Stomach smooth muscle (tissue), 2 donors: ENCODE measurements around the gene PNMA1.

ENCODE experiments used
- H3K27ac ChIP-seq: one replicate; pipeline ENCODE4 v1.7.0; 2013; ENCODE audit warnings: mild to moderate bottlenecking, low read length, inconsistent platforms
- H3K27me3 ChIP-seq, 2 donors: one replicate each; pipeline ENCODE4 v1.7.0; 2013; ENCODE audit warnings: low read length in 2 of 2; ENCODE audit not compliant: insufficient read depth in 2 of 2, control insufficient read depth in 1 of 2
- H3K36me3 ChIP-seq, 2 donors: one replicate each; pipeline ENCODE4 v1.7.0; 2013; ENCODE audit warnings: low read length in 2 of 2; ENCODE audit not compliant: control insufficient read depth in 2 of 2, insufficient read depth in 2 of 2
- H3K4me1 ChIP-seq: one replicate; pipeline ENCODE4 v1.7.0; 2013; ENCODE audit warnings: low read length; ENCODE audit not compliant: control insufficient read depth, insufficient read depth
- H3K4me3 ChIP-seq, 2 donors: one replicate each; pipeline ENCODE4 v1.7.0; 2013; ENCODE audit warnings: low read length in 2 of 2
- H3K9ac ChIP-seq, 2 donors: one replicate each; pipeline ENCODE4 v1.7.0; 2013; ENCODE audit warnings: low read length in 2 of 2, mild to moderate bottlenecking in 1 of 2
- H3K9me3 ChIP-seq, 2 donors: one replicate each; pipeline ENCODE4 v1.7.0; 2013; ENCODE audit warnings: low read length in 2 of 2; ENCODE audit not compliant: control insufficient read depth in 2 of 2
- donor health status: healthy.
- donor health status: Pancreatic carcinoma.

PNMA1 gene

GRCh38 chr14:73694083-73694482 lies 20.1 kb downstream of the PNMA1 start:
- Histone ChIP-seq H3K27me3 (no peaks in the 10 kb centered on the region), H3K36me3 (peaks cover 3 to 7% of the 10 kb centered on the region in 2 donors), H3K9ac (no peak overlapping the region), H3K27ac (no peak overlapping the region), H3K4me3 (no peak overlapping the region), H3K4me1 (no peaks in the 10 kb centered on the region), H3K9me3 (no peaks in the 10 kb centered on the region)

GRCh38 chr14:73686901-73687300 lies 27.3 kb downstream of the PNMA1 start:
- H3K9ac ChIP-seq: no peak overlapping the region
- H3K4me3 ChIP-seq: no peak overlapping the region
- no peaks in the 10 kb centered on the region for H3K9me3 ChIP-seq

GRCh38 chr14:73685328-73685727 lies 28.9 kb downstream of the PNMA1 start:
- no peaks in the 10 kb centered on the region for H3K27me3 ChIP-seq

More at GRCh38 chr14:73686901-73687300, 27.3 kb downstream of the PNMA1 start:
- H3K27ac ChIP-seq: no peak overlapping the region
- no peaks in the 10 kb centered on the region for H3K27me3 ChIP-seq
- H3K4me1 ChIP-seq: no peaks in the 10 kb centered on the region
- peaks cover 3 to 4% of the 10 kb centered on the region in 2 donors for H3K36me3 ChIP-seq

GRCh38 chr14:73684627-73685026 lies 29.6 kb downstream of the PNMA1 start:
- H3K9ac ChIP-seq: no peak overlapping the region

More at GRCh38 chr14:73685328-73685727, 28.9 kb downstream of the PNMA1 start:
- Histone ChIP-seq H3K4me3 (no peak overlapping the region), H3K4me1 (no peaks in the 10 kb centered on the region), H3K27ac (no peak overlapping the region), H3K36me3 (peaks cover 3 to 4% of the 10 kb centered on the region in 2 donors), H3K9ac (no peak overlapping the region), H3K9me3 (no peaks in the 10 kb centered on the region)

GRCh38 chr14:73680821-73681220 lies 33.4 kb downstream of the PNMA1 start:
- no peaks in the 10 kb centered on the region for H3K9me3 ChIP-seq
- no peak overlapping the region for H3K27ac ChIP-seq
- H3K4me1 ChIP-seq: no peaks in the 10 kb centered on the region
- no peaks in the 10 kb centered on the region for H3K27me3 ChIP-seq
- no peak overlapping the region for H3K4me3 ChIP-seq
- no peak overlapping the region for H3K9ac ChIP-seq
- no peaks in the 10 kb centered on the region for H3K36me3 ChIP-seq

More at GRCh38 chr14:73684627-73685026, 29.6 kb downstream of the PNMA1 start:
- no peaks in the 10 kb centered on the region for H3K27me3 ChIP-seq
- H3K36me3 ChIP-seq: peaks cover 3 to 4% of the 10 kb centered on the region in 2 donors
- no peaks in the 10 kb centered on the region for H3K4me1 ChIP-seq
- no peaks in the 10 kb centered on the region for H3K9me3 ChIP-seq
- no peak overlapping the region for H3K27ac ChIP-seq
- H3K4me3 ChIP-seq: no peak overlapping the region

- Histone ChIP-seq H3K9me3 (no peaks in the 10 kb centered on the region), H3K4me1 (no peaks in the 10 kb centered on the region), H3K4me3 (no peak overlapping the region), H3K9ac (no peak overlapping the region), H3K27me3 (no peaks in the 10 kb centered on the region), H3K27ac (no peak overlapping the region), H3K36me3 (no peaks in the 10 kb centered on the region)
These were observed 35.5 kb downstream of the PNMA1 start for GRCh38 chr14:73678698-73679097.

GRCh38 chr14:73674986-73675385 lies 39.2 kb downstream of the PNMA1 start:
- no peaks in the 10 kb centered on the region for H3K27me3 ChIP-seq
- H3K36me3 ChIP-seq: peaks cover 0 to 5% of the 10 kb centered on the region in 2 donors
- no peak overlapping the region for H3K9ac ChIP-seq
- H3K4me3 ChIP-seq: no peak overlapping the region
- no peaks in the 10 kb centered on the region for H3K9me3 ChIP-seq
- H3K4me1 ChIP-seq: no peaks in the 10 kb centered on the region
- no peak overlapping the region for H3K27ac ChIP-seq

- Histone ChIP-seq H3K4me1 (no peaks in the 10 kb centered on the region), H3K27me3 (no peaks in the 10 kb centered on the region), H3K4me3 (no peak overlapping the region), H3K9me3 (no peaks in the 10 kb centered on the region), H3K27ac (no peak overlapping the region), H3K9ac (no peak overlapping the region), H3K36me3 (peaks cover 2 to 5% of the 10 kb centered on the region in 2 donors)
These were observed 46.3 kb downstream of the PNMA1 start for GRCh38 chr14:73667854-73668253.

- no peaks in the 10 kb centered on the region for H3K9me3 ChIP-seq
- peaks cover 4 to 6% of the 10 kb centered on the region in 2 donors for H3K36me3 ChIP-seq
- H3K27ac ChIP-seq: no peak overlapping the region
- H3K4me1 ChIP-seq: no peaks in the 10 kb centered on the region
- no peak overlapping the region for H3K9ac ChIP-seq
- no peaks in the 10 kb centered on the region for H3K27me3 ChIP-seq
- no peak overlapping the region for H3K4me3 ChIP-seq
These were observed 47.6 kb downstream of the PNMA1 start for GRCh38 chr14:73666583-73666982.

- Histone ChIP-seq H3K27me3 (no peaks in the 10 kb centered on the region), H3K9me3 (no peaks in the 10 kb centered on the region), H3K9ac (no peak overlapping the region), H3K27ac (no peak overlapping the region), H3K4me3 (no peak overlapping the region), H3K4me1 (no peaks in the 10 kb centered on the region), H3K36me3 (peaks cover 5 to 8% of the 10 kb centered on the region in 2 donors)
These were observed 49.1 kb downstream of the PNMA1 start for GRCh38 chr14:73665130-73665529.

- H3K27me3 ChIP-seq: no peaks in the 10 kb centered on the region
- peaks cover 5 to 8% of the 10 kb centered on the region in 2 donors for H3K36me3 ChIP-seq
- no peaks in the 10 kb centered on the region for H3K4me1 ChIP-seq
- no peak overlapping the region for H3K27ac ChIP-seq
- H3K4me3 ChIP-seq: no peak overlapping the region
- H3K9me3 ChIP-seq: no peaks in the 10 kb centered on the region
- H3K9ac ChIP-seq: no peak overlapping the region
These were observed 50.5 kb downstream of the PNMA1 start for GRCh38 chr14:73663548-73664212.
